Activated CD8-positive, alpha-beta memory T cell treated with anti-CD3 and anti-CD28 coated beads, Interleukin-2, amount 50 U/mL, for 48 hours (primary cell): ENCODE data around the gene SMC3.
A peak's percentile ranks its signal among the peaks of the same experiment; 100 is the strongest.

Source experiments
- DNase-seq: peaks from one replicate; pipeline ENCODE4 v3.0.0-alpha.2; 2020

SMC3 gene

DNA sequence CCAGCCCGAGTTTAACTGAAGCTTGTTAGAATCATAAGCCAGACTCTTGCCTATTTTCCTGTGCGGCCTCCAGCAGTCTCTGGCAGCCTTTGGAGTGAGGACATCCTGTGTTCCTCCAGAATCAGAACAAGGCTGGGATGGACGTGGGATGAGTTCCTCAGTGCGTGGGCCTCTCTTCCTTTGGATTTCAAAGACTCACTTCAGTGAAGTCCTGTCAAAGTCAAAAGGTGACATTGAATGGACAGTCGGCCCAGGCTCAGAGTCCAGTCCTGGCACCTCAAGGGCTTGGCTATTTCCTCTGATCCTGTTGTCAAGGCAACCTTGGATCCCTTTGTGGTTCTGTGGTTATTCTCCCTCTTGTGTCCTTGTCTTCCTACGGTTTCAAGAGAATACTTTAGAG is 21.4 kb upstream of the SMC3 start:
- DNase-seq = no peak

DNA sequence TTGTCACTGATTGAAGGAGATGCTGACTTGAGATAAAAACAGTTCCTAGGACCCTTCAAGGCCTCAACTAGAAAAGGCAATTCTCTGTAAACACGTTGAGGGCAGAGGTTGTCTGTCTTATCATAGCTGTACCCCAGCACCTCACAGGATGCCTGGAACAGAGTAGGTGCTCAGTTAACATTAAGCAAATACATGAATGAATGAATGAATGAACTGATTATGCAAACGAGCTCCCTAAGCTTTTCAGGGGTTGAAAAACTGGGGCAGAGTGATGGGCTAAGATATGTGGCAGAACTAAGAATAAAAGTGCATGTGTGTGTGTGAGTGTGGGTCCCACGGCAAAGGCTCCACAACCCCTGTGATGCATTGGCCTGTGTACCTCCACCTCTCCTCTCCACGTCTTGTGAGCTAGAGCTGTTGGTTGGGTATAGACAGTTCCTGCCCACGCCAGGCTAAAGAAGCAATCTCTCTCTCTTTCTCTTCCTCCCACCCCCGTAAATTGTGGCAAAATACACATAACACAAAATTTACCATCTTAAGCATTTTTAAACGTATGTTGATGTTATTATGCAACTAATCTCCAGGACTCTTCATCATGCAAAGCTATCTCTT is 20.9 kb upstream of the SMC3 start:
- DNase-seq = no peak

DNA sequence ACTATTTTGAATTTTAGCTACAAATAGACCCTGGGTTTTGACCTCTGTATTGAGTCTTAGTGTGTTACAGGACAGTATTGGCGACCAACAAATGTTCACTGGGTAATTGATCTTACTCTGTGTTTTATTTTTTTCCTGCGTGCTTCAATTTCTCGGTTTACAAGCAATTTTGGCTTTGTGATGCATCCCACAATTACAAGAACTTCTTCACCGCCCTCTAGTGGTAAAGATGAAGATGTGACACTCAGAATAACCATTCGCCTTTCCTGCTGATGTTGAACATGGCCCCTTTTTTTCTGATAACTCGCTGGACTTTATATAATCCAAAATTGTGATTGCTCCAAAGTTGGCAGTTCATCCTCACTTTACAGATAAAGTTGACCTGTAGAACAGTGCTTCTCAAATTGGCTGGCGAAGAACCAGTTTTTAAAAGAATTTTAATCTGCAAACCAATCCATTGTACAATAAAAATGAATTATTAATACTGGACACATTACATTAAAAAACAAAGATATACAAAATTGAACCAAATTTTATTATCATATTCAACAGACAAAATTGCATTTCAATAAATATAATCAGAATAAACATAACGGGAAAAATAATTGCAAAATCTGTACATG is 20.2 kb upstream of the SMC3 start:
- DNase-seq = no peak

- no peak for DNase-seq
Measured at GRCh38 chr10:110548002-110548401, 19.5 kb upstream of the SMC3 start.

DNA sequence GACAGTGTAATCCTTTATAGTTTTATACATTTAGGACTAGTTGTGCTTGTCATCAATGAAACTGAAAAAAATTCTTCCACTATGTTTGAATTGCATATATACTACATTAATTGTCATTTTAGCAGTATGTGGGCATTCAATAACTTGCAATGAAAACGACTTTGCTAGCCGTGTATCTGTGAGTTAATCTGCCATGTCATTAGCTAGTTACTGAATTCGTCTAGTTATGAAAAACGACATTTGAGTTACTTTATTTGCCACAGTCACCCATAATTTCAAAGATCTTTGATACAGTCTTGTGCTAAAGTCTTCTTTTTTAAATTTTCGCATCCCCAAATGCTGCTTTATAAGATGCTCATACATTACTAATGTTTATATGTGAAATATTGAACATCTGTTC is 18.3 kb upstream of the SMC3 start:
- no peak for DNase-seq

GRCh38 chr10:110553905-110554304 is 13.6 kb upstream of the SMC3 start:
- no peak for DNase-seq

- no peak for DNase-seq
Measured at GRCh38 chr10:110556296-110556695, 11.2 kb upstream of the SMC3 start.

DNA sequence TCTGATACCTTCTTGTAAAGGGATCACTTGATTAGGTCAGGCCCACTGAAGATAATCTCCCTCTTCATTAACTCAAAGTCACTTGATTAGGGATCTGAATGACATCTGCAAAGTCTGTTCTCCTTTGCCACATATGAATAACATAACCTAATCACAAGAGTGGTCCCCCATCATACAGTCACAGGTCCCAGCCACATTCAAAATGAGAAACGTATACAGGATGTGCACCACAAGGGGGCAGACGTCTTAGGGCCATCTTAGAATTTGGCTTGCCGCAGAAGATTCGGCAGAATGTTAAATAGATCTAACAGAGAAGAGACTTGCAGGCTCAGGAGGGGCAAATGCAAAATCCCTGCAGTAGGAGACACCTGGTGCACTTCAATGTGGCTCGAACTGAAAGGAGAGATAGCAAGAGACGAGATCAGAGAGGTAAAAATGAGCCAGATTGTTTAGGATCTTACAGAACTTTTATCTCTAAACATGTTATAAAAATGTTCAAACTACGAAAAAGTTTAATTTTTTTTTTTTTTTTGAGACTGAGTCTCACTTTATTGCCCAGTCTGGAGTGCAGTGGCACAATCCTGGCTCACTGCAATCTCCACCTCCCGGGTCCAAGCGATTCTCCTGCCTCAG is 10.4 kb upstream of the SMC3 start:
- DNase-seq = peak; percentile 79

DNA sequence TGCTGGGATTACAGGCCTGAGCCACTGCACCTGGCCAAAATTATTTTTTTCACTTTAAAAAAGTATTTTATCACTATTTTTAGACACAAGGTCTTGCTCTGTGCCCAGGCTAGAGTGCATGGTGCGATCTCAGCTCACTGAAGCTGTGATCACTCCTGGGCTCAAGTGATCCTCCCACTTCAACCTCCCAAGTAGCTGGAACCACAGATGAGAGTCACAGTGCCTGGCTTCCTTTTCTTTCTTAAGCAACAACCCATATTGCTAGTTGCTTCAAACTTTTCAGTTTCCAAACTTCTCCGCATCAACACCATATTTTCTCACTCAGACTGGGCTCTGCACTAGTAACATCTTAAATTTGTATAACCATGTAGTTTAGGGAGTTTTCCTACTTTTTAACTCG is 9.5 kb upstream of the SMC3 start:
- DNase-seq = no peak

DNA sequence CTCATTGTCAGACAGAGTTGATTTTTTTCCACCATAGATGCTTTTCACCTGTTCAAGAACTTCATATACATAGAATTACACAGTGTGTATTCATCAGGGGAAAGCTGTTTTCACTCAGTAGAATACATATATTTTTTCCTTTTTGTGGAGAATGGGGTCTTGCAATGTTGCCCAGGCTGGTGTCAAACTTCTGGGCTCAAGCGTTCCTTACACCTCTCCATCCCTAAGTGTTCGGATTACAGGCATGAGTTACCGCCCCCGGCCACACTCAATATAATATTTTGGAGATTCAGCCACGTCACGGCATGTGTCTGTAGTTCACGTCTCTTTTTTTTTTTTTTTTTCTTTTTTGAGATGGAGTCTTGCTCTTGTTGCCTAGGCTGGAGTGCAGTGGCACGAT is 7.5 kb upstream of the SMC3 start:
- DNase-seq = no peak

DNA sequence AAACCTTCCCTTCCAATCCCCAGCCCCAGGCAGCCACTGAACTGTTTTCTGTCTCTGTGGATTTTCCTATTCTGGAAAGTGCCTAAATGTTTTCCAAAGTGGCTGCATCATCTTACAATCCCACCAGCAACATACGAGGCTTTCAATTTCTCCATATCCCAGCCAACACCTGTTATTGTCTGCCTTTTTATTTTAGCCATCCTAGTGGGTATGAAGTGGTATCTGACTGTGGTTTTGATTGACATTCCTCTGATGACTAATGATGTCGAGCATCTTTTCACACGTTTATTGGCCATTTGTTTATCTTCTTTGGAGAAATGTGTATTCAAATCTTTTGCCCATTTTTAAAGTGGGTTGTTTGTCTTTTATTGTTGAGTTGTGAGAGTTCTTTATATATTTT is 6.2 kb upstream of the SMC3 start:
- no peak for DNase-seq

DNA sequence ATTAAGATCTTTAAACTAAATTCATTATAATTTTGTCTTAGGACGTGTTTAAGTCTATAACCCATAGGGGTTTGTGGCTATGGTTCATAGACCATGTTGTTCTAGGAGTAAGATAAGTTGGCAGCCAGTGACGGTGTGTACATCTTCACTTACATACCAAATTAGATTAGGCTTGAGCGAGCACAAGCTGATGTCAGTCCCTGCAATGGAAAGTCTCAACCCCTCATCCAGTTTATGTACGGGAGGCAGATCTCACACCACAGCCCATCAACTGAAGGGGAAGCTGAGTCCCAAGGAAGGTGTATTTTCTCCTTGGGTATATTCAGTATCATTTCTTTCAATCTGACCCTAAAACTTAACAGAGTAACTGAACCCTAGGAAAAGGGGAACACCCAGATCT is 5.1 kb upstream of the SMC3 start:
- no peak for DNase-seq

GRCh38 chr10:110563132-110563531 is 4.4 kb upstream of the SMC3 start:
- no peak for DNase-seq

DNA sequence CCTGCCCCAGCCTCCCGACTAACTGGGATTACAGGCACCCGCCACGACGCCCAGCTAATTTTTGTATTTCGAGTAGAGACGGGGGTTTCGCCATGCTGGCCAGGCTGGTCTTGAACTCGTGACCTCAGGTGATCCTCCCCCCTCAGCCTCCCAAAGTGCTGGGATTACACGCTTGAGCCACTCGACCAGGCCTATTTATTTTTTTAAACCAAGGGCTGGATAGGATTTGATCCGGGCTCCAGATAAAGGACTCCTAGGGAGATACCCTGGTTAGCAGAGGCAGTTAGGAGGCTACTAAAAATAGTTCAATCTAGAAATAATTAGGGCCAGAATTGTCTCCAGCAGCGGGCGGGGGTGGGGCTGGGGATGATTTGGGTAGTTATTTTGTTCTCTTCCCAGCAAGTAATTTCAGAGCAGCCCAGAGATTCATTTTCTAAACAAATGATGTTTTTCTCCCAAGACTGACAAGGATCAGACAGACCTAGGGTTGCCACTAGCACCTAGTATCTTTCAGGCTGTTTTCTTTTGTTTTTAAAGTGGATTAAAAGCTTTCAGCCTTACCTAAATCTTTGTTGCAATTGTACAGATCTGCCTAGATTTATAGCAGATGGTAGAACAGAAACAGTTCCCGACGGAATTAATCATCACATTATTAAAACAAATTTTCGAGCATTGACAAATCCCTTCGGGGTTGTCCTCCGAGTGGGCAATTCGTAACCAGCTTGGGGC is 859 bp upstream of the SMC3 start:
- no peak for DNase-seq

DNA sequence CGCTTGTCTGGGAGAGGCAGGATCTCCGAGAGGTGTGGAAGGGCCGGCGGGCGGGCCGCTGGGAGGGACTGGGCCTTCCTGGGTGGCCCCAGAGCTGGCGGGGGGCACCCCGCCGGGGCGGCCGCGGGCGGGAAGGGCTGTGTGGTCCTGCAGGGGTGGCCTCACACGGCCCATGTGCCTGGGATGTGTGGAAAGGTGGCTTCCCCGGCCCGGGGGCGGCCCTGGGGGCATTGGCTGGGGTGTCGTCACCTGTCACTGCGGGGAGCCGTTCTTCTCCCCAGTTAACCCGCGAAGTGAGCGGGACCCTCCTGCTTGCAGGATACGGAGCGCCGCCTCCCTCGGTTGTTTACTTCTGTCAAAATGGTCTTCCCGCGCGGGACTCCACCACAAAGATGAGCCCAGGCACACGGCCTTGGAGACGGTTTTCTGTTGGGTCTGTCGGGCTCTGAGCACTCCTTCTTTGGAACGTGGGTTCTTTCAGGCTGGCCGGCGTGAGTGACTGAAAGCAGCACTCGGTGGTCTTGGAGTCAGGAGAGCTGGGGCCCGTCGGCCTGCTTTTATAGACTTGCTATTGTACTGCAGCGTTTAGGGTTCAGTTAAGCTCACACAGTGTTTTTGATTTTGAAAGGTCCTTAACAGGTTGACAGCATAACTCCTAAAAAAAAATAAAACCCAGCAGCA is 700 bp downstream of the SMC3 start:
- peak; percentile 83 for DNase-seq

- no peak for DNase-seq
Measured at GRCh38 chr10:110569122-110569521, 1.6 kb downstream of the SMC3 start.

- no peak for DNase-seq
Measured at GRCh38 chr10:110569736-110570135, 2.2 kb downstream of the SMC3 start.

DNA sequence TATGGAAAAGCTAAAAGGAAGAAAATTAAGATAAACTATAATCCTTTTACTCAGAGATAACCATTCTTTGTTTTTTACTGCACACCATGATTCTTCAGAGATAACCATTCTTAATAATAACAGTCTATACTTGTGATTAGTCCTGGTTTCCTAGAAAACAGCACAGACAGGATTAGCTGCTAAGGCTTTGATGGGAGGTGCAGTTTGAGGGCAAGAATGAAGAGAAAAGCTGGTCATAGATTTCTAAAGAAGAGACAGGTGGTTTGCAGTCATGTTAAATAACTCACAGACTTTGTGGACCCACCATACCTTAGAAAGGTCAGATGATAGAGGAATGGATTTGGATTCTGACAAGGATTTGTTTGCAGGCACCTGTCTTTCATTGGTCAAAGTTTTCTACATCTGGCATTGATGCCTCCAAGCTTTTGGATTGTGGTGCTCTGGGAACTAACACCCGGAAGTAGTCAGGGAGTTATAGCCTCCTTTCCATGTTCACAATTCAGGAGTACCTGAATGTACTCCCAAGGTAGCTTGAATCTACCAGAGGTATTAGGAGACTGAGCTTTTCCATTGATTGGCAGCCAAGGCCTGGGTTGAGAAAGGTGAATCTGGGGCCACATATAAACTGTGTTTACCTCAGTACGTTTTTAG is 3.7 kb downstream of the SMC3 start:
- no peak for DNase-seq

DNA sequence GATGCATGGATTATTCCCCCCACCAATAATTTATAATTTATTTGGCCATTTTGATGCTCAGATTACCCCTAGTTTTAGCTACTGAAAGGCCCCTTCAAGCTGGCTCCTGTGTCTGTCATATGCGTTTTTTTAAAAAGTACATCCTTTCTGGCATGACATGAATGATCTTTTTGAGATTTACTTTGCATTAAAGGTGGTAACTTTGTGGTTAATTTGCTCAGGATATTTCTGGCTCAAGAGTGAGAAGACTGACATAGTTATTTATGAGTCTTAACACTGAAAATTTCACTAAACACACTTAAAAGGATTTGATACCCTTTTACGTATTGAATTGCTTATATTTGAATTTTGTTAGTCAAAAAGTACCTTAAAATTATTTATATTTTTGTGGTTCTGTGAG is 5.4 kb downstream of the SMC3 start:
- DNase-seq = no peak

GRCh38 chr10:110574420-110574819 is 6.9 kb downstream of the SMC3 start:
- no peak for DNase-seq

GRCh38 chr10:110576220-110576619 is 8.7 kb downstream of the SMC3 start:
- DNase-seq = no peak

- no peak for DNase-seq
Measured at GRCh38 chr10:110577056-110577455, 9.6 kb downstream of the SMC3 start.

GRCh38 chr10:110584006-110584405 is 16.5 kb downstream of the SMC3 start:
- no peak for DNase-seq
